ENCODE data around the gene TINCR.

Gene TINCR

GRCh38 chr19:5512715-5513114 lies 55.0 kb downstream of the TINCR start:
- Histone ChIP-seq H3K27ac (ENCODE audit: low read depth, low read length, severe bottlenecking) (no peak overlapping the region), H3K4me1 (ENCODE audit: control insufficient read depth, insufficient read depth, low read length, poor library complexity, severe bottlenecking) (no peaks in the 10 kb centered on the region)

More at GRCh38 chr19:5512715-5513114, 55.0 kb downstream of the TINCR start:
- WGBS, 2 experiments (ENCODE audit: insufficient coverage in 2 of 2), result 83 to 86% methylated on average over 23 of the region's 23 CpGs
- no peaks in the 10 kb centered on the region for H3K36me3 ChIP-seq (ENCODE audit: control insufficient read depth, insufficient read depth, low read length)
- peaks cover 3% of the 10 kb centered on the region for H3K9me3 ChIP-seq (ENCODE audit: control insufficient read depth, low read length)
- no peak overlapping the region for H3K4me3 ChIP-seq (ENCODE audit: extremely low read depth, insufficient read depth, low read length, poor library complexity, severe bottlenecking)
